IMR-90 (cell line): ENCODE results near the gene C11orf21.

Source experiments
- CEBPB ChIP-seq: IDR thresholded peaks from 2 replicates; pipeline ENCODE4 v1.6.1; 2012; ENCODE audit warnings: low read depth, low read length, improper control_type of control experiment
- CTCF ChIP-seq: conservative IDR thresholded peaks from 2 replicates; pipeline ENCODE4 v1.5.1; 2012; ENCODE audit warnings: mild to moderate bottlenecking, low read depth, low read length, improper control_type of control experiment
- NFE2L2 ChIP-seq: fragments of 150-350 bp; IDR thresholded peaks from 2 replicates; pipeline ENCODE4 v1.6.1; 2016; ENCODE audit warnings: low read depth, mild to moderate bottlenecking, low read length
- POLR2A ChIP-seq: IDR thresholded peaks from 2 replicates; pipeline ENCODE4 v1.6.1; 2012; ENCODE audit warnings: mild to moderate bottlenecking, low read depth, low read length

DNA sequence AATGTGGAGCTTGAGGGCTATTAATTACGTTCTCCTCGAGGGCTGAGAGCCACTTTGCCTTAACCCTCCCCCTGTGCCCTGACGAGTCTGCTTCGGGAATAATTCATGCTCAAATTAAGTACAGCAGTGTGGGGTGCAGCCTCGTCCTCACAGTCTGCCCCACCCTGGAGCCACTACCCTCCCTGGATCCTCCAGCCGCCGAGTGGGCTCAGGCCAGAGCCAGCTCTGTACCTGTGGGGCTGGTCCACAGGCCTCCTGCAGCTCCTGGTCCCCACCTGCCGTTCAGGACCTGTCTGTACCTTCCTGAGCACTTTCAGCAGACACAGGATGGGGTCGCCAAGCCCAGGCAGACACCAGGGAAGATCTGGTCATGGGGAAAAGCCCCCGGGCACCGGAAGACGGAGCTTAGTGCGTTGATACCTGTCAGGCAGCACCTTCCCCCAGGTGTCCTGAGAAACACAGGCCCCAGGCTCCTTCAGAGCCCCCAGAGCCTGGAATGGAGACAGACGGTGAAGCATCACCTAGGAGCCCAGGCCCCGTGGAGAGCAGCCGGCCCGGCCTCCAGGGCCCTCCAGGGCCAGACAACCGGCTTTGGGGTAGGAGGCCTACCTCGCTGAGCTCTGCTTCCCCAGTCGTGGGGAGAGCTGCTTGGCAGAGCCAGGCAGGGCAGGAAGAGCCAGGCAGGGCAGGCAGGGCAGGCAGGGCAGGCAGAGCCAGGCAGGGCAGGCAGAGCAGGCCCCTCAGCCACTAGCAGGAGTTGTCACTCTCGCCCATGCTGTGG lies 9.8 kb upstream of the C11orf21 start:
- TF ChIP-seq CEBPB, result no peak
- no peak for TF ChIP-seq CTCF
- TF ChIP-seq NFE2L2, result no peak
- no peak for TF ChIP-seq POLR2A
